ENCODE data around the gene TCERG1L.
"Not testable (repeated sequence)": the region's sequence is repeated elsewhere in the genome, so short reads cannot be mapped to it uniquely, and the experiment has no call there.

The TCERG1L gene

GRCh38 chr10:131180086-131180485 is 131.4 kb downstream of the TCERG1L start:
- no peak for DNase-seq

GRCh38 chr10:131179361-131179760 is 132.2 kb downstream of the TCERG1L start:
- DNase-seq, result no peak

GRCh38 chr10:131178521-131179331 is 132.8 kb downstream of the TCERG1L start:
- DNase-seq, result no peak

GRCh38 chr10:131177431-131178327 is 133.8 kb downstream of the TCERG1L start:
- DNase-seq, result no peak

- DNase-seq, result no peak
Observed at GRCh38 chr10:131176907-131177306, 134.6 kb downstream of the TCERG1L start.

- DNase-seq, result not testable (repeated sequence)
Observed at GRCh38 chr10:131176324-131176723, 135.2 kb downstream of the TCERG1L start.

- DNase-seq, result no peak
Observed at GRCh38 chr10:131175891-131176290, 135.6 kb downstream of the TCERG1L start.

- DNase-seq, result no peak
Observed at GRCh38 chr10:131174651-131175540, 136.6 kb downstream of the TCERG1L start.

- DNase-seq, result no peak
Observed at GRCh38 chr10:131174211-131174565, 137.3 kb downstream of the TCERG1L start.

- no peak for DNase-seq
Observed at GRCh38 chr10:131173484-131174210, 137.9 kb downstream of the TCERG1L start.

- no peak for DNase-seq
Observed at GRCh38 chr10:131172433-131172832, 139.1 kb downstream of the TCERG1L start.

- no peak for DNase-seq
Observed at GRCh38 chr10:131169146-131169545, 142.4 kb downstream of the TCERG1L start.

GRCh38 chr10:131168238-131168875 is 143.2 kb downstream of the TCERG1L start:
- DNase-seq, result no peak

- DNase-seq, result no peak
Observed at GRCh38 chr10:131167036-131167860, 144.3 kb downstream of the TCERG1L start.

- DNase-seq, result no peak
Observed at GRCh38 chr10:131166486-131166885, 145.0 kb downstream of the TCERG1L start.

- no peak for DNase-seq
Observed at GRCh38 chr10:131165092-131165491, 146.4 kb downstream of the TCERG1L start.

GRCh38 chr10:131162866-131163843 is 148.4 kb downstream of the TCERG1L start:
- no peak for DNase-seq

- DNase-seq, result no peak
Observed at GRCh38 chr10:131162211-131162610, 149.3 kb downstream of the TCERG1L start.

- DNase-seq, result no peak
Observed at GRCh38 chr10:131161087-131161486, 150.4 kb downstream of the TCERG1L start.

Measured in CD4-positive, alpha-beta T cell treated with Interleukin-4 for 4 hours (primary cell).